SU-DHL-6 (cell line): ENCODE data around the gene KRTAP12-3.

Source experiments
- H2AFZ ChIP-seq: fragments of 200-600 bp; sonication (generic); 2 replicates; pipeline ENCODE4 v1.6.1; 2014; ENCODE audit warnings: low read depth, mild to moderate bottlenecking, moderate library complexity, mixed read lengths, antibody characterized with exemption, low read length; ENCODE audit not compliant: severe bottlenecking
- H3F3A ChIP-seq: fragments of 200-600 bp; shearing (Covaris generic); 2 replicates; pipeline ENCODE4 v1.6.0; 2016; ENCODE audit warnings: antibody characterized with exemption, mild to moderate bottlenecking; ENCODE audit not compliant: insufficient read depth
- H3K27ac ChIP-seq: fragments of 200-600 bp; sonication (generic); 2 replicates; pipeline ENCODE4 v1.5.1; 2016; ENCODE audit warnings: low read depth, mild to moderate bottlenecking, low read length, moderate library complexity, mixed read lengths
- H3K27me3 ChIP-seq: fragments of 200-600 bp; sonication (generic), shearing (Covaris generic); 2 replicates; pipeline ENCODE4 v1.6.0; 2014; ENCODE audit warnings: mild to moderate bottlenecking, low read length
- H3K36me3 ChIP-seq: fragments of 200-600 bp; sonication (generic); 2 replicates; pipeline ENCODE4 v1.6.1; 2014; ENCODE audit warnings: mild to moderate bottlenecking, low read length, mixed read lengths
- H3K4me2 ChIP-seq: fragments of 300-600, 200-600 bp; shearing (Covaris generic), sonication (generic); 2 replicates; pipeline ENCODE4 v1.6.0; 2014; ENCODE audit warnings: low read length, low read depth, mild to moderate bottlenecking; ENCODE audit not compliant: poor library complexity, severe bottlenecking
- H3K4me3 ChIP-seq: fragments of 200-600 bp; sonication (generic); 2 replicates; pipeline ENCODE4 v1.5.1; 2014; ENCODE audit warnings: antibody characterized with exemption, low read length, mild to moderate bottlenecking, mixed read lengths; ENCODE audit not compliant: insufficient read depth, poor library complexity, severe bottlenecking
- H3K79me2 ChIP-seq: fragments of 200-600 bp; sonication (generic); 2 replicates; pipeline ENCODE4 v1.6.1; 2014; ENCODE audit warnings: mild to moderate bottlenecking, low read length, moderate library complexity; ENCODE audit not compliant: insufficient read depth
- H3K9ac ChIP-seq: fragments of 200-600 bp; sonication (generic); 2 replicates; pipeline ENCODE4 v1.7.0; 2014; ENCODE audit warnings: mild to moderate bottlenecking, low read length
- H3K9me2 ChIP-seq: fragments of 200-600 bp; sonication (generic); replicated peaks from 2 replicates; pipeline ENCODE4 v1.6.1; 2014; ENCODE audit warnings: low read length; ENCODE audit not compliant: insufficient read depth
- H3K9me3 ChIP-seq: fragments of 200-600 bp; sonication (generic); 2 replicates; pipeline ENCODE4 v1.6.1; 2014; ENCODE audit warnings: low read length, mixed read lengths; ENCODE audit not compliant: insufficient read depth
- H4K20me1 ChIP-seq: fragments of 200-600 bp; sonication (generic); 2 replicates; pipeline ENCODE4 v1.6.1; 2014; ENCODE audit warnings: low read depth, mild to moderate bottlenecking, antibody characterized with exemption, low read length, moderate library complexity, mixed read lengths
- EZH2phosphoT487 ChIP-seq: fragments of 200-600 bp; sonication (generic), shearing (Covaris generic); conservative IDR thresholded peaks from 2 replicates; pipeline ENCODE4 v1.6.1; 2018; ENCODE audit warnings: mild to moderate bottlenecking, antibody characterized with exemption, low read length, moderate library complexity, mixed read lengths
- TF ChIP-seq, protein P1 (sequence below): fragments of 200-600 bp; sonication (generic); IDR thresholded peaks from one replicate; pipeline ENCODE4 v1.5.1; 2017; ENCODE audit warnings: antibody characterized with exemption, mild to moderate bottlenecking, low read length, moderate library complexity; ENCODE audit not compliant: insufficient read depth, poor library complexity, severe bottlenecking

Gene KRTAP12-3

GRCh38 chr21:44623575-44623974 lies 34.2 kb upstream of the KRTAP12-3 start:
- Histone ChIP-seq H3K79me2 (no peaks in the 10 kb centered on the region), H4K20me1 (no peaks in the 10 kb centered on the region), H3K9me3 (peaks cover 14% of the 10 kb centered on the region; the same call in 1 of the 2 replicates), H3K36me3 (no peaks in the 10 kb centered on the region), H3K9me2 (no peaks in the 10 kb centered on the region), H2AFZ (no peak overlapping the region), H3K4me3 (no peak overlapping the region), H3K4me2 (no peak overlapping the region), H3K27me3 (no peaks in the 10 kb centered on the region), H3K27ac (no peak overlapping the region), H3F3A (no peaks in the 10 kb centered on the region), H3K9ac (no peak overlapping the region)
- TF ChIP-seq, protein P1, sequence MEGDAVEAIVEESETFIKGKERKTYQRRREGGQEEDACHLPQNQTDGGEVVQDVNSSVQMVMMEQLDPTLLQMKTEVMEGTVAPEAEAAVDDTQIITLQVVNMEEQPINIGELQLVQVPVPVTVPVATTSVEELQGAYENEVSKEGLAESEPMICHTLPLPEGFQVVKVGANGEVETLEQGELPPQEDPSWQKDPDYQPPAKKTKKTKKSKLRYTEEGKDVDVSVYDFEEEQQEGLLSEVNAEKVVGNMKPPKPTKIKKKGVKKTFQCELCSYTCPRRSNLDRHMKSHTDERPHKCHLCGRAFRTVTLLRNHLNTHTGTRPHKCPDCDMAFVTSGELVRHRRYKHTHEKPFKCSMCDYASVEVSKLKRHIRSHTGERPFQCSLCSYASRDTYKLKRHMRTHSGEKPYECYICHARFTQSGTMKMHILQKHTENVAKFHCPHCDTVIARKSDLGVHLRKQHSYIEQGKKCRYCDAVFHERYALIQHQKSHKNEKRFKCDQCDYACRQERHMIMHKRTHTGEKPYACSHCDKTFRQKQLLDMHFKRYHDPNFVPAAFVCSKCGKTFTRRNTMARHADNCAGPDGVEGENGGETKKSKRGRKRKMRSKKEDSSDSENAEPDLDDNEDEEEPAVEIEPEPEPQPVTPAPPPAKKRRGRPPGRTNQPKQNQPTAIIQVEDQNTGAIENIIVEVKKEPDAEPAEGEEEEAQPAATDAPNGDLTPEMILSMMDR = no peak
- TF ChIP-seq EZH2phosphoT487 = no peak

GRCh38 chr21:44625756-44626155 lies 32.0 kb upstream of the KRTAP12-3 start:
- H2AFZ ChIP-seq = no peak overlapping the region
- TF ChIP-seq EZH2phosphoT487 = no peak
- TF ChIP-seq, protein P1 = no peak
- no peaks in the 10 kb centered on the region for H3K79me2 ChIP-seq
- H3F3A ChIP-seq = no peaks in the 10 kb centered on the region
- no peak overlapping the region for H3K4me2 ChIP-seq
- no peaks in the 10 kb centered on the region for H4K20me1 ChIP-seq
- peaks cover 14% of the 10 kb centered on the region; the same call in 1 of the 2 replicates for H3K9me3 ChIP-seq
- no peaks in the 10 kb centered on the region for H3K36me3 ChIP-seq
- H3K27me3 ChIP-seq = no peaks in the 10 kb centered on the region
- H3K9ac ChIP-seq = no peak overlapping the region
- H3K4me3 ChIP-seq = no peak overlapping the region
- H3K27ac ChIP-seq = no peak overlapping the region
- no peaks in the 10 kb centered on the region for H3K9me2 ChIP-seq

DNA sequence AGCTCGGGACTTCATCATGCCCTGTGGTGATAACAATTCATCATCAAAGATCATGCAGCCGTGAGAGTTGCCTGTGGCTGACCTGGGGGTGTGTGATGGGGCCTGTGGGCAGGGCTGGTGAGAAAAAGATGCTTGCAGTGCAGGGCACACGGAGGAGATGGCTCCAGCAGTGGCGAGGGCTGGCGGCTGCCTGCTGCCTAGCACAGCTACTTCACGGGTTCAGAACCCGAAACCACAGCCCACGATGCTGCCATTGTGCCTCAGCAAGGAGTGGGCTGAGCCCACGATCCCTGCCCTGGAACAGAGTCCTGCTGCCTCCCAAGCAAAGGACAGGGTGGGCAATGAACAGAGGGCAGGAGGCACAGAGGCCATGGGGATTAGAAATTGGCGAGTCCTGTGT lies 31.5 kb upstream of the KRTAP12-3 start:
- Histone ChIP-seq H3K4me2 (no peak overlapping the region), H3K79me2 (no peaks in the 10 kb centered on the region), H3K9ac (no peak overlapping the region), H3K27me3 (no peaks in the 10 kb centered on the region), H3K4me3 (no peak overlapping the region), H3K27ac (no peak overlapping the region), H3K9me2 (no peaks in the 10 kb centered on the region), H3K9me3 (peaks cover 14% of the 10 kb centered on the region; the same call in 1 of the 2 replicates), H3K36me3 (no peaks in the 10 kb centered on the region), H4K20me1 (no peaks in the 10 kb centered on the region), H2AFZ (no peak overlapping the region), H3F3A (no peaks in the 10 kb centered on the region)
- TF ChIP-seq, protein P1 = no peak
